Stimulated activated naive CD8-positive, alpha-beta T cell treated with anti-CD3 and anti-CD28 coated beads, Interleukin-15, Interleukin-2, amounts not matched to agents 100 U/mL and 50 U/mL, for 24 hours (primary cell): ENCODE measurements around the gene KIAA0513.
"Not testable (repeated sequence)": the region's sequence is repeated elsewhere in the genome, so short reads cannot be mapped to it uniquely, and the experiment has no call there.

ENCODE experiments used
- ATAC-seq: fragments of 150-1000 bp; cut with Tn5 transposase; one replicate; pipeline ENCODE4 v1.10.0; 2021
- DNase-seq: peaks from one replicate; pipeline ENCODE4 v3.0.0; 2021

The KIAA0513 gene

GRCh38 chr16:85028685-85029407 lies 1.3 kb downstream of the KIAA0513 start:
- peak; percentile 72 for DNase-seq
- ATAC-seq = peak; percentile 84

GRCh38 chr16:85029408-85029784 lies 1.8 kb downstream of the KIAA0513 start:
- DNase-seq = peak; percentile 55
- ATAC-seq = peak; percentile 67

- ATAC-seq (no peak), DNase-seq (no peak)
These were observed 2.4 kb downstream of the KIAA0513 start for GRCh38 chr16:85029981-85030401.

DNA sequence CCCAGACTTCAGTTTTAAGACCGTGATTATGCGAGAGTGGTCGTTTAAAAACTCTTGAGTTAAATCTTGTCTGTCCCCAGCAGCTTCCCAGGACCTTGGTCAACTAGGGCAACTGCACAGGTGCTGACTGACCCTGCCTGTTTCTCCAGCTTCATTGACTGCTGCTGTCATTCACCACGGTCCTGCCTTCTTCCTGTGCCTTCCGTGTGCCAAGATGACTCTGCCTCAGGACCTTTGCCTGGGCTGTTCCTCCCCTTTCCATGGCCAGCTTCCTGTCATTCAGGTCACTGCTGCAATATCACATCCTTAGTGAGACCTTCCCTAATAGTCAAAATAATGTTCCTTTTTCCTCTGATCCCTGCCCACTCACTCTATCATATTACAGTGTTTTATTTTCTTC lies 3.9 kb downstream of the KIAA0513 start:
- no peak for ATAC-seq

GRCh38 chr16:85032187-85032586 lies 4.6 kb downstream of the KIAA0513 start:
- DNase-seq, ATAC-seq: not testable (repeated sequence)

More for the DNA sequence above, 3.9 kb downstream of the KIAA0513 start:
- DNase-seq = no peak

- no peak for DNase-seq
- ATAC-seq = no peak
These were observed 5.6 kb downstream of the KIAA0513 start for GRCh38 chr16:85033171-85033570.

DNA sequence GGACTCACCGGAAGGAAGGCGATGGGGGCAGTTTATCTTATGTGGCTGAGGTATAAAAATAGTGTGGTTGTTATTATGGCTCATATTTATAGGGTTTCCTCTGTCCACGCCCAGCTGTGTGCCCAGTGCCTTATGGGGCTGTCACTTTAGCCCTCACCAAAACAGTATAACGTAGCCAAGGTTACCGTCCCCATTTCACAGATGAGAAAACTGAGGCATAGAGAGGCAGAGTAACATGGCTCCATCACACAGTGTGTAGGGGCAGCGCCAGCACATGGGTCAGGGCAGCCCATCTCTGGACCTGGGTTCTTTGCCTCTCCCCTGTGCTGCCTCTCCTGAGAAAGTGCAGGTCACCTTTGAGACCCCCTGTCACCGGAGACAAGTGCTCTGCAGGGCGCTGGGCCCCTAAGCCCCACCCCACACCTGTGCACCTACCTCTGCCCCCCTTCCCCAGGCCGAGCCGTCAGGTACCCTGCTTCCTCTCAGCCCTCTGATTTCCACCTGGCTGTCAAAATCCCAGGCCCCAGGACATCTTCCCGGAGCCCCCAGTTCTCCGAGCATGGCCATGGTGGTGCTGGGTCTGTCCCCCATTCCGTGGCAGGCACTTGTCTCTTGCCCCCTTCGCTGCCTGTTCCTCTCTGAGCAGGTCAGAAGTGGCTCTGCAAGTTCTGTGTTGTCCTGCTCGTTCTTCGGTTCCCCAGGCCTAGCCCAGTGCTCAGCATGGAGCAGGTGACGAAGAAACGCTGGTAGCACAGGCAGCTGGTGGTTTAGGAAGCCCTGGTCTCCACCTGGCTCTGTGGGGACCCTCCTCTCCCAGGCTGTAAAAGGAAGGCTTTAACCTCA lies 7.2 kb downstream of the KIAA0513 start:
- no peak for ATAC-seq
- no peak for DNase-seq

- no peak for ATAC-seq
- DNase-seq = no peak
These were observed 8.8 kb downstream of the KIAA0513 start for GRCh38 chr16:85036236-85037049.

GRCh38 chr16:85037050-85037410 lies 9.4 kb downstream of the KIAA0513 start:
- DNase-seq (peak; percentile 22), ATAC-seq (peak; percentile 61)

DNA sequence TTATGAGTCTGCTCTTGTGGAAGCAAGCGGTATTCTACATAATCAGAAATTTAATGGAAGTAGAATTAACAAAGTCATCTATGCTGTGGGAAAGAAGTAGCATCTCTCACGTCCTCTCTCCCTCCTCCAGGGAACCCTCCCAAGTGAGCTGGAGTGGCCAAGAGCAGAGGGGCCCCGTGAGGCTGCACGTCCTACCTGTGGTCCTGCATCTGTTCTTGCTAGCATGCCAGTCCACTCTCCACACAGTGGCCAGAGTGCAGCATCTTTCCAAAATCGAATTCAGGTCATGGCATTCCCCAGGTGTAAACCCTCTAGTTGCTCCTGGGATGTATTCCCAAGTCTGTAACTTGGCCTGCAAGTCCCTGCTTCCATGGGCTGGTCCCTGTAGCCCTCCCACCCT lies 10.1 kb downstream of the KIAA0513 start:
- ATAC-seq (no peak), DNase-seq (no peak)

DNA sequence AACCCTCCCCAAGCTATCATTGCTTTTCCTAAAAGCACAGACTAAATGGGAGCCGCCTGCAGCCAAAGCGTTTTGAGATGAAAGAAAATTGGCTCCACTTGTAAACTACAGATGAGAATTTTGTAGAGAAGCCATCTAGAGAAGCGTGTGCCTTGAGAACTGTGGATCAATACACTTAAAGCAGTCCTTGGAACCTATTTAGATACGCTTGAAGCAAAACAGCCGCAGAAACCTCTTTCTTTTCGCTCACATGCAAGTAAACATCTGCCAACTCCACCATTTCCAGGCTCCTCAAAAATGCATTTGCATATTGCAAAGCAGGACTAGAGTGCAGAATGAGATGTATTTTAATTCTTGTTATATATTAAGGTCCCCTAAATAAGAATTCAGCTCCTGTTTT lies 13.1 kb downstream of the KIAA0513 start:
- DNase-seq (no peak), ATAC-seq (no peak)

GRCh38 chr16:85041219-85042166 lies 13.9 kb downstream of the KIAA0513 start:
- ATAC-seq (no peak), DNase-seq (no peak)

- no peak for DNase-seq
- no peak for ATAC-seq
These were observed 14.6 kb downstream of the KIAA0513 start for GRCh38 chr16:85042167-85042526.

- ATAC-seq (no peak), DNase-seq (no peak)
These were observed 15.0 kb downstream of the KIAA0513 start for GRCh38 chr16:85042606-85043005.

GRCh38 chr16:85045077-85045476 lies 17.5 kb downstream of the KIAA0513 start:
- no peak for DNase-seq
- ATAC-seq = no peak

- ATAC-seq = no peak
- no peak for DNase-seq
These were observed 18.3 kb downstream of the KIAA0513 start for GRCh38 chr16:85045641-85046471.

DNA sequence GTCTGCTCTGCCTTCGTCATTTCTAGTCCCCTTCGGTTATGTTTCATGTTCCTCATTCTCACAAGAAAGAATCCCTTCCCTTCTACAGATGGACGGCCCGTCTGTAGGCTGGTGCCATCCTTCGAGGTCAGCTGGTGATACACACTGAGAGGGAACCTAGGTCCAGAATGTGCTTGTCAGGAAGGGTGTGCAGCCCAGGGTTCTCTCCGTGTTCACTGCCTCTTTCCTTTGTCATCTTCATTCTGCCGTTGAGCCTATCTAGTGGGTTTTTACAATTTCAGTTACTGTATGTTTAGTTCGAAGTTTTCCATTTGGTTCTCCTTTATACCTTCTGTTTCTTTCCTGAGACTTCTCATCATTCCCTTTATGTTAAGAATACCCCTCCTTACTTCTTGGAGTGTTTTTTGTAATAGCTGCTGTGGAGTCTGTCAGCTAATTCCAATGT lies 18.9 kb downstream of the KIAA0513 start:
- ATAC-seq (no peak), DNase-seq (no peak)

DNA sequence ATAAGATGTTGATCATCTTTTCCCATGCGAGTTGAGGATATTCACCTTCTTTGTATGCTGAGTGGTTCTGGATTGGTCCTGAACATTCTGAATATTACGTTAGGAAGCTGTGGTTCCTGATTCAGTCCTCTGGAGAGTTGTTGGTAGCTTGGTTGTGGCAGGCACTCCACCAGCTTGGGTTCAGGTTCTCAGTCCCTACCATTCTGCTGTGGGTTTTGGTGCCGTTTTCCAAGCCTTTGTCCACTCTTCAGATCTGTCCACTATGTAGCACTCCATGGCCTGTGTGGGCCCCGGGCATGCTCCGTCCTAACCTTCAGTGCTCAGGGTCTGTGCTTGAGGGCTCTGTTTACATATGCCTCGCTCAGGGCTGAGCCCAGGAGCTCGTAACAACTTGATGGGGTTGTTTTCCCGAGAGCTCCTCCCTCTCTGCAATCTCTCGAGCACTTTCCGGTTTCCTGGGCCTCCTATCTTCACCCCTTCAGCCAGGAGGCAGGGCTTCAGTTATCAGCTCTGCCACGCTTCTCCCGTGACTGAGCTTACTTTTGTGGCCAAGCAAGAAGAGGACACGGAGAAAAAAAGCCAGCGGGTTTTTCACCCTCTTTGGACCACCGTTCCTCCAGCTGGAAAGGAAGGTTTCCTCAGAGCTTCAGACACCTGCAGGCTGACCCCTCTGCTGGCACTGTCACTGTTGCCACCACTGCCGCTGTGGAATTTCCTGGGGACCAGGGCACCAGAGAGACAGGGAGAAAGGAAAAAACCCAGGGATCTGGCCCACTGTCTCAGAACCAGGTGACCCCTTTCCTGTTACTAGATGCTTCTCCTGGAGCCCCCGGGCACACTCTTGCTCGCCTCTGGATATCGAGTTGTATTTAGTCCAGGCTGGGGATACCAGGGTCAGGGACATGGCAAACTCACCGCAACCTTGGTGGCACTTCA lies 19.6 kb downstream of the KIAA0513 start:
- no peak for DNase-seq
- no peak for ATAC-seq

- ATAC-seq (no peak), DNase-seq (no peak)
These were observed 20.4 kb downstream of the KIAA0513 start for GRCh38 chr16:85047867-85048455.
